Mammary epithelial cell (primary cell): Measurements from ENCODE around the gene CARD18.

Experiments
- EZH2 ChIP-seq: IDR thresholded peaks from 2 replicates; pipeline ENCODE4 v1.6.1; 2012; ENCODE audit warnings: low read length, inconsistent platforms, borderline replicate concordance
- TF ChIP-seq, protein P1 (sequence below), 2 donors: IDR thresholded peaks in 1 of 2; conservative IDR thresholded peaks in 1 of 2; 2 replicates each; pipeline ENCODE4 v1.5.1; 2011 to 2012; ENCODE audit warnings: inconsistent platforms in 2 of 2, low read length in 2 of 2, mild to moderate bottlenecking in 2 of 2, control low read depth in 1 of 2, low read depth in 1 of 2; ENCODE audit not compliant: insufficient read depth in 1 of 2; ENCODE audit errors: extremely low read depth in 1 of 2

DNA sequence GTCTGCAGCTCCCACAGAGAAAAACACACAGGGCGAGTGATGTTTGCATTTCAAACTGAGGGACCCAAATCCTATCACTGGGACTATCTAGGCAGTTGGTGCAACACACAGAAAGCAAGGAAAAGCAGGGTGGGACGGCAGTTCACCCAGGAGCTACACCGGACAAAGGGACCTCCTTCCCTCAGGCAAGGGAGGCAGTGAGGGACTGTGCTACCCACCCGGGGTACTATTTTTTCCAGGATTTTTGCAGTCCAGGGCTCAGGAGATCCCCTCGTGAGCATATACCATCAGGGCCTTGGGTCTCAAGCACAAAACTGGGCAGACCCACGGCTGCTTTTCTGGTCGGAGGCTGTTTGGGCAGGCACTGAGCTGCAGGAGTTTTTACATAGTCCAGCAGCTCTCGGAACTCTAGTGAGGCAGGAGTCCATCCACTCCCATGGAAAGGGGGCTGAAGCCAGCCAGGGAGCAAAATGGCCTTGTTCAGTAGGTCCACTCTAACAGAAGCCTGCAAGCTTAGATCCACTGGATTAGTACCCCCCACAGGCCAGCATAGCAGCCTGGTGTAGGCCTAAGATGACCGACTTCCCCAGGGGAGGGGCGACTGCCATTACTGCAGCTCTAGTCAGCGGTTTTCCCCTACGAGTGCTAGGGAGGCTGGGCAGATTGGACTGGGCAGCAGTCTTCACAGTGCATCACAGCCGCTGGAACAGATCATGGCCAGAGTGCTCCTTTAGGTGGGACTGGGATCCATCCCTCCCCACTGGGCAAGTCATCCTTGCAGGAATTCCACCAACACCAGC lies 28.2 kb downstream of the CARD18 start:
- TF ChIP-seq, protein P1, sequence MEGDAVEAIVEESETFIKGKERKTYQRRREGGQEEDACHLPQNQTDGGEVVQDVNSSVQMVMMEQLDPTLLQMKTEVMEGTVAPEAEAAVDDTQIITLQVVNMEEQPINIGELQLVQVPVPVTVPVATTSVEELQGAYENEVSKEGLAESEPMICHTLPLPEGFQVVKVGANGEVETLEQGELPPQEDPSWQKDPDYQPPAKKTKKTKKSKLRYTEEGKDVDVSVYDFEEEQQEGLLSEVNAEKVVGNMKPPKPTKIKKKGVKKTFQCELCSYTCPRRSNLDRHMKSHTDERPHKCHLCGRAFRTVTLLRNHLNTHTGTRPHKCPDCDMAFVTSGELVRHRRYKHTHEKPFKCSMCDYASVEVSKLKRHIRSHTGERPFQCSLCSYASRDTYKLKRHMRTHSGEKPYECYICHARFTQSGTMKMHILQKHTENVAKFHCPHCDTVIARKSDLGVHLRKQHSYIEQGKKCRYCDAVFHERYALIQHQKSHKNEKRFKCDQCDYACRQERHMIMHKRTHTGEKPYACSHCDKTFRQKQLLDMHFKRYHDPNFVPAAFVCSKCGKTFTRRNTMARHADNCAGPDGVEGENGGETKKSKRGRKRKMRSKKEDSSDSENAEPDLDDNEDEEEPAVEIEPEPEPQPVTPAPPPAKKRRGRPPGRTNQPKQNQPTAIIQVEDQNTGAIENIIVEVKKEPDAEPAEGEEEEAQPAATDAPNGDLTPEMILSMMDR (conservative IDR thresholded peaks at IDR 0.05 in 1 of 2, IDR thresholded peaks at IDR 0.05 in 1 of 2; ENCODE audit: extremely low read depth in 1 of 2, insufficient read depth in 1 of 2, low read depth in 1 of 2, low read length in 2 of 2): no peak
- no peak for TF ChIP-seq EZH2
